WERI-Rb-1 (cell line): ENCODE measurements around the gene PAGR1.

ENCODE experiments used
- DNase-seq: peaks from one replicate; pipeline ENCODE4 v3.0.0-alpha.2; 2020
- H3K27ac ChIP-seq: fragments of 250-450 bp; sonication (Bioruptor Pico); 2 replicates; pipeline ENCODE4 v1.5.1; 2020; ENCODE audit warnings: mild to moderate bottlenecking, moderate library complexity
- H3K27me3 ChIP-seq: fragments of 250-450 bp; sonication (Bioruptor Pico); 2 replicates; pipeline ENCODE4 v1.5.1; 2021; ENCODE audit warnings: mild to moderate bottlenecking, low read depth, moderate library complexity; ENCODE audit not compliant: insufficient read depth, severe bottlenecking
- H3K36me3 ChIP-seq: fragments of 250-450 bp; sonication (Bioruptor Pico); 2 replicates; pipeline ENCODE4 v1.5.1; 2020; ENCODE audit warnings: mild to moderate bottlenecking, moderate library complexity
- H3K4me3 ChIP-seq: 2 replicates; pipeline ENCODE4 v1.5.1; 2011; ENCODE audit warnings: low read depth, mild to moderate bottlenecking, control low read depth, low read length
- H3K9me3 ChIP-seq: fragments of 250-450 bp; sonication (Bioruptor Pico); 2 replicates; pipeline ENCODE4 v1.5.1; 2021; ENCODE audit warnings: mild to moderate bottlenecking, moderate library complexity; ENCODE audit not compliant: severe bottlenecking
- TF ChIP-seq, protein P1 (sequence below): IDR thresholded peaks from 2 replicates; pipeline ENCODE4 v1.5.1; 2011; ENCODE audit warnings: low read depth, mild to moderate bottlenecking, control low read depth, inconsistent platforms, low read length

PAGR1 gene

GRCh38 chr16:29804455-29805231 lies 11.3 kb upstream of the PAGR1 start:
- H3K27ac ChIP-seq = peak overlapping the region; percentile 94
- peak overlapping the region; percentile 73 for H3K4me3 ChIP-seq
- TF ChIP-seq, protein P1, sequence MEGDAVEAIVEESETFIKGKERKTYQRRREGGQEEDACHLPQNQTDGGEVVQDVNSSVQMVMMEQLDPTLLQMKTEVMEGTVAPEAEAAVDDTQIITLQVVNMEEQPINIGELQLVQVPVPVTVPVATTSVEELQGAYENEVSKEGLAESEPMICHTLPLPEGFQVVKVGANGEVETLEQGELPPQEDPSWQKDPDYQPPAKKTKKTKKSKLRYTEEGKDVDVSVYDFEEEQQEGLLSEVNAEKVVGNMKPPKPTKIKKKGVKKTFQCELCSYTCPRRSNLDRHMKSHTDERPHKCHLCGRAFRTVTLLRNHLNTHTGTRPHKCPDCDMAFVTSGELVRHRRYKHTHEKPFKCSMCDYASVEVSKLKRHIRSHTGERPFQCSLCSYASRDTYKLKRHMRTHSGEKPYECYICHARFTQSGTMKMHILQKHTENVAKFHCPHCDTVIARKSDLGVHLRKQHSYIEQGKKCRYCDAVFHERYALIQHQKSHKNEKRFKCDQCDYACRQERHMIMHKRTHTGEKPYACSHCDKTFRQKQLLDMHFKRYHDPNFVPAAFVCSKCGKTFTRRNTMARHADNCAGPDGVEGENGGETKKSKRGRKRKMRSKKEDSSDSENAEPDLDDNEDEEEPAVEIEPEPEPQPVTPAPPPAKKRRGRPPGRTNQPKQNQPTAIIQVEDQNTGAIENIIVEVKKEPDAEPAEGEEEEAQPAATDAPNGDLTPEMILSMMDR = no peak
- peak; percentile 57 for DNase-seq
- no peaks in the 10 kb centered on the region for H3K9me3 ChIP-seq
- no peaks in the 10 kb centered on the region for H3K27me3 ChIP-seq
- peaks cover 75% of the 10 kb centered on the region for H3K36me3 ChIP-seq

GRCh38 chr16:29805232-29806098 lies 10.5 kb upstream of the PAGR1 start:
- H3K4me3 ChIP-seq = peak overlapping the region; percentile 73
- TF ChIP-seq, protein P1 = no peak
- DNase-seq = peak; percentile 98
- H3K36me3 ChIP-seq = peaks cover 75% of the 10 kb centered on the region
- no peaks in the 10 kb centered on the region for H3K9me3 ChIP-seq
- peak overlapping the region; percentile 94 for H3K27ac ChIP-seq
- no peaks in the 10 kb centered on the region for H3K27me3 ChIP-seq

- Histone ChIP-seq H3K36me3 (peaks cover 72% of the 10 kb centered on the region), H3K27me3 (no peaks in the 10 kb centered on the region), H3K4me3 (peak within 1 kb of the TSS; percentile 78), H3K9me3 (no peaks in the 10 kb centered on the region), H3K27ac (peak within 1 kb of the TSS; percentile 96)
- no peak for DNase-seq
- TF ChIP-seq, protein P1 = no peak
Observed at GRCh38 chr16:29806099-29806579, 9.8 kb upstream of the PAGR1 start, which contains the start of gene MAZ. MAZ (plus strand) TSS chr16:29806529; CDS start chr16:29806702, 173 bp downstream.

DNA sequence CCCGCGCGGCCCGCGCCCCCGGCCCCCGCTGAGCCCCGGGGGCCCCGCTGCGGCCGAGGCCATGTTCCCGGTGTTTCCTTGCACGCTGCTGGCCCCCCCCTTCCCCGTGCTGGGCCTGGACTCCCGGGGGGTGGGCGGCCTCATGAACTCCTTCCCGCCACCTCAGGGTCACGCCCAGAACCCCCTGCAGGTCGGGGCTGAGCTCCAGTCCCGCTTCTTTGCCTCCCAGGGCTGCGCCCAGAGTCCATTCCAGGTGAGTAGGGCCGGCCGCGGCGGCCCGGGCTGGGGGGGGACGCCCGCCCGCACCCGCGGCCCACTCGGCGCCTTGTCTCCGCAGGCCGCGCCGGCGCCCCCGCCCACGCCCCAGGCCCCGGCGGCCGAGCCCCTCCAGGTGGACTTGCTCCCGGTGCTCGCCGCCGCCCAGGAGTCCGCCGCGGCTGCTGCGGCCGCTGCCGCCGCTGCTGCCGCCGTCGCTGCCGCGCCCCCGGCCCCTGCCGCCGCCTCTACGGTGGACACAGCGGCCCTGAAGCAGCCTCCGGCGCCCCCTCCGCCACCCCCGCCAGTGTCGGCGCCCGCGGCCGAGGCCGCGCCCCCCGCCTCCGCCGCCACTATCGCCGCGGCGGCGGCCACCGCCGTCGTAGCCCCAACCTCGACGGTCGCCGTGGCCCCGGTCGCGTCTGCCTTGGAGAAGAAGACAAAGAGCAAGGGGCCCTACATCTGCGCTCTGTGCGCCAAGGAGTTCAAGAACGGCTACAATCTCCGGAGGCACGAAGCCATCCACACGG lies 9.1 kb upstream of the PAGR1 start:
- peaks cover 65% of the 10 kb centered on the region for H3K36me3 ChIP-seq
- H3K27ac ChIP-seq = peak overlapping the region; percentile 96

More for the DNA sequence above, 9.1 kb upstream of the PAGR1 start:
- Histone ChIP-seq H3K4me3 (peak overlapping the region; percentile 78), H3K27me3 (no peaks in the 10 kb centered on the region), H3K9me3 (no peaks in the 10 kb centered on the region)
- peak; percentile 90 for DNase-seq
- TF ChIP-seq, protein P1 = no peak
